GM06990 (cell line): ENCODE measurements around the gene ULK3.

Source experiments
- DNase-seq: peaks from one replicate; pipeline ENCODE4 v3.0.0-alpha.2; 2011; ENCODE audit not compliant: insufficient read length; ENCODE audit errors: extremely low read depth
- H3K27me3 ChIP-seq: replicated peaks from 2 replicates; pipeline ENCODE4 v1.6.0; 2011; ENCODE audit warnings: low read length; ENCODE audit not compliant: control insufficient read depth, insufficient read depth
- H3K36me3 ChIP-seq: 2 replicates; pipeline ENCODE4 v1.5.1; 2011; ENCODE audit warnings: low read length; ENCODE audit not compliant: control insufficient read depth, insufficient read depth
- H3K4me3 ChIP-seq: replicated peaks from 2 replicates; pipeline ENCODE4 v1.5.1; 2011; ENCODE audit warnings: low read depth, mild to moderate bottlenecking, control low read depth, low read length
- TF ChIP-seq, protein P1 (sequence below): IDR thresholded peaks from 2 replicates; pipeline ENCODE4 v1.5.1; 2011; ENCODE audit warnings: low read length, control low read depth, mild to moderate bottlenecking, inconsistent platforms; ENCODE audit not compliant: insufficient read depth, poor library complexity, severe bottlenecking

Gene ULK3

DNA sequence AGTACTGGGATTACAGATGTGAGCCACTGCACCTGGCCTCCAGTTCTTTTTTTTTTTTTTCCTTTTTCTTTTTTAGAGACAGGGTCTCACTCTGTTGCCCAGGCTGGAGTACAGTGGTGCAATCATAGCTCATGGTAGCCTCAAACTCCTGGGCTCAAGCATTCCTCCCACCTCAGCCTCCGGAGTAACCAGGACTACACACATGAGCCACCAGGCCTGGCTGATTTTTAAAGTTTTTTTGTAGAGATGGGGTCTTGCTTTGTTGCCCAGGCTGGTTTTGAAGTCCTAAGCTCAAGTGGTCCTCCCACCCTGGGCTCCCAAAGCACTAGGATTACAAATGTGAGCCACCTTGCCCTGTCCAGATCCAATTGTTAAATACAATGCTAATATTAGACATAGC is 13.6 kb upstream of the ULK3 start:
- TF ChIP-seq, protein P1, sequence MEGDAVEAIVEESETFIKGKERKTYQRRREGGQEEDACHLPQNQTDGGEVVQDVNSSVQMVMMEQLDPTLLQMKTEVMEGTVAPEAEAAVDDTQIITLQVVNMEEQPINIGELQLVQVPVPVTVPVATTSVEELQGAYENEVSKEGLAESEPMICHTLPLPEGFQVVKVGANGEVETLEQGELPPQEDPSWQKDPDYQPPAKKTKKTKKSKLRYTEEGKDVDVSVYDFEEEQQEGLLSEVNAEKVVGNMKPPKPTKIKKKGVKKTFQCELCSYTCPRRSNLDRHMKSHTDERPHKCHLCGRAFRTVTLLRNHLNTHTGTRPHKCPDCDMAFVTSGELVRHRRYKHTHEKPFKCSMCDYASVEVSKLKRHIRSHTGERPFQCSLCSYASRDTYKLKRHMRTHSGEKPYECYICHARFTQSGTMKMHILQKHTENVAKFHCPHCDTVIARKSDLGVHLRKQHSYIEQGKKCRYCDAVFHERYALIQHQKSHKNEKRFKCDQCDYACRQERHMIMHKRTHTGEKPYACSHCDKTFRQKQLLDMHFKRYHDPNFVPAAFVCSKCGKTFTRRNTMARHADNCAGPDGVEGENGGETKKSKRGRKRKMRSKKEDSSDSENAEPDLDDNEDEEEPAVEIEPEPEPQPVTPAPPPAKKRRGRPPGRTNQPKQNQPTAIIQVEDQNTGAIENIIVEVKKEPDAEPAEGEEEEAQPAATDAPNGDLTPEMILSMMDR: no peak
- Histone ChIP-seq H3K27me3 (no peaks in the 10 kb centered on the region), H3K4me3 (0 out of 2 replicates have a peak overlapping the region, but pooled peaks have one; percentile 4), H3K36me3 (peaks cover 23% of the 10 kb centered on the region)
- no peak for DNase-seq

DNA sequence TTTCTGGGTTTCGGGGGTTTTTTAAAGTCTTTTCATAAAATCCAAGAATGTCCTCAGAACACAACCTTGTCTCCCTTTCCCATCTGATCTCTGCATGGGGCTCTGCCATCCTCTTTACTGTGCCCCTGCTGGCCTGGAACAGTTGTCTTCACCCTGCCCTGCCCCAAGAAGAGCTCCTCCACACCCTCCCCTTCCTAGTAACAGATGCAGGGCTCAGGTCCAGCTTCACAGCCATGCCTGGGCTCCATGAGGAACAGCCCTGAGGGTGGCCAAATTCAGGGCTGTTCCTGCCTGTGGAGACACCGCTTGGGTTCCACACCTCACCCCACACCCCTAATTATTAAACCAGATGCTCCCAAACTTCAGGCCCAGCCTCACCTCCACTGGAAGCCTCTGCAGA is 12.9 kb upstream of the ULK3 start:
- H3K27me3 ChIP-seq: no peaks in the 10 kb centered on the region
- no peak for DNase-seq
- peaks cover 30% of the 10 kb centered on the region for H3K36me3 ChIP-seq
- TF ChIP-seq, protein P1: no peak
- no peak overlapping the region for H3K4me3 ChIP-seq

DNA sequence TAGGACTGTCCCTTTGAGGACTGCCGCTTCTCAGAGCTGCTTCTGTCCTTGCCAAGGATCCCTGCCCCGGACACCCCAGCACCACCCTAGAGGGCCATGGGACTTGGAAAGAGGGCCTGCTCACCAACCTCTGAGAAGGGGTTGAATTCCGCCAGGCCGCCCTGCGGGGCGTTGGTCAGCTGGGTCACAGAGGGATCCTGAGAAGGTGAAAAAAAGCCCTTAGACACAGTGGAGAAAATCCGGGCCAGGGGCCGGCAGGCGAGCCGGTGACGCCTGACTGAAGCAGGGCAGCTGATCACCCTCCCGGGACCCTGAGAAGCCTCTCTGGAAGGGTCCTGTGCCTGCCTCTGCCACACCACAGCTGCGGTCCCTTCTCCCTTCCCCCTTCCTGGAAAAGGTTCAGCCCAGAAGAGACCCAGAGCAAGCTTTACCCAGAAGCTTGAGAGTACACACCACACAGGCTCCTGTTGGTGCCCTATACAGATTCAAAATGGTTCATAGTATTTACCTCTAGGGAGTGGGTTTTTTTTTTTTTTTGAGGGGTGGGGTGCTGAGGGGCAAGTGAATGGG is 11.6 kb upstream of the ULK3 start:
- TF ChIP-seq, protein P1: no peak
- peaks cover 39% of the 10 kb centered on the region for H3K36me3 ChIP-seq

DNA sequence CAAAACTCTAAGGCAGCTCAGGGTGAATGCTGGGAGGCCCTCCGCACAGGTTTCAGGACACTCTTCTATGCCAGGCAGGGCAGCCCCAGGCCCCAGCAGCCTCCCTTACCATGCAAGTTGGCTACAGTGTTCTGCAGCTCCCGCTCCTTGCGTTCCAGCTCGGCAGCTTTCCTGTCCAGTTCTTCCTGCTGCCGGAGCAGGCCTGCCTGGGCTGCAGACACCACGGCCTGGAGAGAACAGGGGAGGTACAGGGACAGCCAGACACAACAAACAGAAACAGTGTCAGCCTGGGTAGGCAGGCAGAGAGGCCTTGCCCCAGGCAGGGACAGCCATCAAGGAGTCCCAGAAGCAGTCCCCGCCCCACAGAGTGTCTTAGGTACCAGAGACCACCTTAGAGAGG is 9.0 kb upstream of the ULK3 start:
- Histone ChIP-seq H3K4me3 (no peak overlapping the region), H3K27me3 (no peaks in the 10 kb centered on the region), H3K36me3 (peaks cover 54% of the 10 kb centered on the region)
- DNase-seq: no peak
- TF ChIP-seq, protein P1: no peak

More for the DNA sequence above, 11.6 kb upstream of the ULK3 start:
- DNase-seq: no peak
- Histone ChIP-seq H3K4me3 (no peak overlapping the region), H3K27me3 (no peaks in the 10 kb centered on the region)

DNA sequence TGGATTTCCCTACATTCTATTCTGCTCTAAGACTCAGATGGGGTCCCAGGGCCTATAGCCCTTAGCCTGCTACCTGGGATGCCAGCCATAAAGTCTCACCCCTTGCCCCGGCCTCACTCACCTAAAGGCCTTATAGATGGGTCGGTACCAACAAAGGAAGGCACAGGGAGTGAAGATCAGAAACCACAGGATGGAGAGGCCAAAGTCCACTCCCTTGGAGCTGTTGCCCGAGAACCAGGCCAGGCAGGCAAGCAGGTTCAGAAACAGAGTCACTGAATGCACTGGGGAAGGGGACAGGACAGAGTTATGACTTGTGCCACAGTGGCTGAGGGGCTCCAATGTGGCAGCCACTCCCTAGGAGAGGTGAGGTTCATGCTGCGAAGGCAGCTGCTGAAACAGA is 7.4 kb upstream of the ULK3 start:
- Histone ChIP-seq H3K36me3 (peaks cover 61% of the 10 kb centered on the region), H3K4me3 (no peak overlapping the region), H3K27me3 (no peaks in the 10 kb centered on the region)
- TF ChIP-seq, protein P1: no peak
- no peak for DNase-seq

DNA sequence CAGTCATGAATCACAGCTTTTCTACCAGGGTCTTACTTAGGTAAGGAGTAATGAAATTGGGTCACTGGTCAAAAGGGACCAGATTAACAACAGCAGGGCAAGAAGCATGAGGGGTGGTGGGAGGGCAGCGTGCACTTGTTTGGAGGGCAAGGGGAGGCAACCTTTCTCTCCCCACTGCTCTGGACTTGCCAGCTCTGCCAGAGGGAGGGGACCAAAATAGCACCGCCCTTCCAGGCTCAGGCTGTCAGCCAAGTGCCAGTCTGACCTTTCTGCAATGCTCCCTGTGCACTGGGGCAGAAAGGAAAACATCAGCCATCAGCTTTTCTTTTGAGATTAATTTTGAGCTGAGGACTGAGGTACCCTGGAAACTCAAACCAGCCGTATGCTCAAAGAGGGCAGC is 4.5 kb upstream of the ULK3 start:
- TF ChIP-seq, protein P1: no peak
- H3K27me3 ChIP-seq: no peaks in the 10 kb centered on the region
- H3K36me3 ChIP-seq: peaks cover 54% of the 10 kb centered on the region
- no peak overlapping the region for H3K4me3 ChIP-seq
- DNase-seq: no peak
